HG03521 (cell line): ENCODE measurements around the gene NOTCH4.
"Not testable (repeated sequence)": the region's sequence is repeated elsewhere in the genome, so short reads cannot be mapped to it uniquely, and the experiment has no call there.

ENCODE experiments used
- ATAC-seq: cut with Tn5 transposase; IDR thresholded peaks from one replicate; pipeline ENCODE4 v1.9.1; 2021; ENCODE audit warnings: mild to moderate bottlenecking, moderate library complexity; ENCODE audit not compliant: unreplicated experiment

Gene NOTCH4

DNA sequence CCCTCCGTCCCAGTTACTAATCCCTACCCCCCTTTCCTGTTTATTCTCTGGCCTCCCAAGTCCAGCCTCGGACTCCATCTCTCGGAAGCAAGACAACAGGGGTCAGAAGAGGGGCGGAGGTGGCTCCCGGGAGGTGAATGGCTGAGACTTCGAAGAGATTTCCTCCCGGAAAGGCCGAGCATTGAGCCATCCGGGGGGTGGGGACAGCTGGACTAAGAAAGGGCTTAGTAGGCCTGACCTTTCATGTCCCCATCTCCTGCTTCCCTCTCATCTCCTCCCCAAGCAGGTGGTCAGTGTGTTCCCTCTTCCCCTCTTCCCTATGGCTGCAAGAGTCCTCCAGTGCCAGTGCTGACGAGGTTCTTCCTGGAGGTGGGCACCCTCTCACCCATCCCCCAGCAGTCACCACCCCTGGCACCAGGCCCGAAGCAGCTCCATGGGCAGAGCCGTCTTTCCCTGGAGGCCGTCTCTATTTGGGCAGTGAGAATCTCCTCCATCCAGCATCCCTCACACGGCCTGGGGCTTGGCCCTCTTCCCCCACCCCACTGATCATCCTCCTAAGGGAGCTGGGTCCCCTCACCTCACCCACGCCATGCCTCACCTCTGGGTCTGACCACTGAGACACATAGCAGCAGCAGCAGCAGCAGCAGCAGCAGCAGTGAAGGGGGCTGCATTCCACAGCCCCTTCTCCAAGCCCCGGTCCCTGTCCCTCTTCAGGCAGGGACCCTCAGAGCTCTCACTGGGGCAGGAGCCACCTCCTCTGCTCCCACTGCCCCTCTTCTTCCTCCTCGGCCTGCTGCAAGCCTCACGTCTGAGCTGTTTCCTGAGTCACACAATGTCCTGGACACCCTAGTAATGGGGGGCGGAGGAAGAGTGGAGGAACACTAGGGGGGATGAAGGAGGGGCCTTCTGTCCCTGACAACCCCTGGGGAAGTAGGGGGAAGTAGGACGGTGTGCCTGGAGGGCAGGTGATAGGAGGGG is at the start of gene NOTCH4:
Gene NOTCH4 (minus strand): TSS at position 810 of the 978 bp plus-strand sequence. CDS start 139 bp downstream, at position 671.
- ATAC-seq = no peak

DNA sequence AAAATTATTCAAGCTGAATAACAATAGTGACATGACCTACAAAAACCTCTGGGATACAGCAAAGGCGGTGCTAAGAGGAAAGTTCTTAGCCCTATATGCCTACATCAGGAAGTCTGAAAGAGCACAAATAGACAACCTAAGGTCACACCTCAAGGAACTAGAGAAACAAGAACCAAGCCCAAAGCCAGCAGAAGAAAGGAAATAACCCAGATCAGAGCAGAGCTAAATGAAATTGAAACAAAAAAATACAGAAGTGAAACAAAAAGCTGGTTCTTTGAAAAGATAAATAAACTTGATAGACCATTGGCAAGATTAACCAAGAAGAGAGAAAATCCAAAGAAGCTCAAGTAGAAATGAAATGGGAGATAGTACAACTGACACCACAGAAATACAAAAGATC is 47.6 kb upstream of the NOTCH4 start:
- no peak for ATAC-seq

DNA sequence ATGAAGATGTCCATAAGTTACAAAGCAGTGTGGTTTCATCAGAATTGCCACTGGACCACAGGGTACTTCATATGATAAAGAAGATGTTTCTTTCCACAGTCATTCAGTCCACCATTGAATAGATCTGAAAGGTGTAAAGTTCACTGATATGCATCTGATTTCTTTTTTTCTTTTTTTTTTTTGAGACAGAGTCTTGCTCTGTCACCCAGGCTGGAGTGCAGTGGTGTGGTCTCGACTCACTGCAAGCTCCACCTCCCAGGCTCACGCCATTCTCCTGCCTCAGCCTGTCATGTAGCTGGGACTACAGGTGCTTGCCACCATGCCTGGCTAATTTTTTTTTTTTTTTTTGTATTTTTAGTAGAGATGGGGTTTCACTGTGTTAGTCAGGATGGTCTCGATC is 44.6 kb upstream of the NOTCH4 start:
- ATAC-seq = not testable (repeated sequence)

DNA sequence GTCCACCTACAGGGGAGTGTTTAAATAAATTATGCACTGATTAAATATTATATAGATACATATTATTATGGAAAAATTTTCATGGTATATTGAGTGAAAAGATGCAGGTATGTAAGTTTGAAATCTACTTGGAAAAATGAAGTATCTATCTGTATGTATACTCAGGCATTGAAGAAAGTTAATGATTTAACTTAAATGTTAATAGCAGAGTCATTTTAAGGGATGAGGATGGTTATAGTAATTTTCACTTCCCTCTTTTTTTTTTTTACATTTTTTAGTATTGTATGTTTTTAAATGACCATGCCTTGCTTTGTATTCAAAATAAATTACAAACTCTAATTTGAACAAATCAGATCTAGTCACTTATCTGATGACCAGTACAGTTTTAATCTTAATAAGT is 43.2 kb upstream of the NOTCH4 start:
- no peak for ATAC-seq

DNA sequence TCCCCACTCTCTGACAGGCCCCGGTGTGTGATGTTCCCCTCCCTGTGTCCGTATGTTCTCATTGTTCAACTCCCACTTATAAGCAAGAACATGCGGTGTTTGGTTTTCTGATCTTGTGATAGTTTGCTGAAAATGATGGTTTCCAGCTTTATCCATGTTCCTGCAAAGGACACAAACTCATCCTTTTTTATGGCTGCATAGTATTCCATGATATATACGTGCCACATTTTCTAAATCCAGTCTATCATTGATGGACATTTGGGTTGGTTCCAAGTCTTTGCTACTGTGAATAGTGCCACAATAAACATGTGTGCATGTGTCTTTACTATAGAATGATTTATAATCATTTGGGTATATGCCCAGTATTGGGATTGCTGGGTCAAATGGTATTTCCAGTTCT is 33.4 kb upstream of the NOTCH4 start:
- not testable (repeated sequence) for ATAC-seq

DNA sequence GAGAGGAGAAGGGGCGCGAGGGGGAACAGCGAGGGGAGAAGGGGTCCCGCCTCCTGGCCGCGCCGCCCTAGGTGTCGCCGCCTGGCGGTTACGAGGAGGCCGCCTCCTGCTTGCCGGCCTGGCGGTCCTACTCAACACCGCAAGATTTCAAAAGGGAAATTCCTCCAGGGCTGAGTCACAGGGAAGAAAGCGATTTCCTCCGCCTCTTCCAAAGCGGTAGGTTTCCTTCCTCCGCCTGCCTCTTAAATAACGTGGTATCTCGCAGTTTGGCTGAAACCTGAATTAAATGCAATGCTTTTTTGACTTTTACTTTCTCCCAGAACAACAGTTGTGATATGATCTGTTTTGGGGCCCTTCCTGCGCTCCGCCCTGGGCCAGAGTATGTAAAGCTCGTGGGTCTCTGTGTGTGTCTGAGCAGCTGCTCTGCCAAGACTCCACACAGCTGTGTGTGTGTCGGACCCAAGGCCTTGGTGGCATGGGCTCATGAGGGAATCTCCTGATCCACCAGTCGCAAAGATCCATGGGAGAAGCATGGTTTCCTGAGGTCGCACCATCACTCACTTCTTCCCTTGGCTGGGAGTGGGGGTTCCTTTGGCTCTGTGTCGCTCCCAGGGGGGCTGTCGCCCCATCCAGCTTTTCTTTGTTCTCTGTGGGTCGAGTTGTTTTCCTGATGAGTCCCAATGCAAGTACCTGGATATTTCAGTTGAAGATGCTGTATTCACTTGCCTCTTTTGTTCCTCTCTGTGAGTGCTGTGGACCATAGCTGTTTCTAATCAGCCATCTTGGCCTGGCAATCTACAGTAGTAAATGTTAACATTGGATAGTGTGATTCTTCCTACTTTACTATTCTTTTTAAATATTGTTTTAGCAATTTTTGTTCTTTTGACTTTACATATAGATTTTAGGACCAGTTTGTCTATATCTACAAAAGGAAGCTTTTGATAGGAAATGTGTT is 31.6 kb upstream of the NOTCH4 start:
- no peak for ATAC-seq

DNA sequence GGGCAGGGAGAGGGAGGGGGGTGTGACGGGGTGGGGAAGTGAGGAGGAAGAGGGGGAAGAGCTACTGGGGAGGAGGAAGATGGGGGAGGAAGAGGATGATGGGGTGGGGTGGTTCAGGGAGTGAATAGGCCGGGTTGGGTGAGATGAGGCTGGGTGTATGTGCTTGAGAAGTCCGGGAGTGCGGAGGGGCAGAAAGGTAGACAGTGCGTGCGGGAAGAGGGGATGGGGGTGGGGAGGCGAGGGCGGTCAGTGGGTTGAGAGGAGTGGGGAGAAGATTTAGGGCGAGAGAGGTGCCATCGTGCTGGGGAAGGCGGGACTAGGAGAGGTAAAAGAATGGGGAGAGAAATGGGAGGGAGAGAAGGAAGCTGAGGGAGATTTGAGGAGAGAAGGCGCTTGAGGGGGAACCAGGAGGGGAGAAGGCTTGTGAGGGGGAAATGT is 30.9 kb upstream of the NOTCH4 start:
- ATAC-seq = no peak

DNA sequence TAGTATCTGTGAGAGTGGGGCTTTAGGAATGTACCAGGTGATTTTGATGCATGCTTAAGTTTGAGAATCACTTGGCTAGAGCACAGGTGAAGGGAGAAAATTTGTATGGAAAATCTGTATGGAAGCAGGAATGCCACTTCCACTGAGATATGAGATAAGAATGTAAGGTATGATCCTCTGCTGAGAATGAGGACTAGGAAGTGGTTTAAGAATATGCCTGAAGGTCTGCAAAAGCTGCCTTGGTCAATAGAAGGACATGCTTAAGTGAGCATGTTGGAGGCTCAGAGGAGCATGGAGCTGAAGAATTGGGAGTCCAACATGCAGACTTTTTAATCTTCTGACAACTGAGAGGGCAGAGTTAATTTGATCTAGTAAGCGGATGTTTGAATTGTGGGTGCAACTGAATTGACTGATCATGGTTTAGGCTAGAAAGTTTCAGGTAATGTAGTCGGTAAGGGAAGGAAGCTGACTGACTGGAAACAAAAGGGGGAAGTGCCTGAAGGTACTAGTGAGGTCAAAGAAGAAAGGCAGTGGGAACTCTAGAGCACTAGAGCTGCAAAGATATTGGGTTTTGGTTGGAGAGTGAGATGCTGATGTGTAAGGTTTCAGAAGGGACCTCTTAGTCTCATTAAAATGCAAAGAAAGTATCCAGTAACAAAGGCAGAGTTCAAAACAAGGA is 28.6 kb upstream of the NOTCH4 start:
- no peak for ATAC-seq

DNA sequence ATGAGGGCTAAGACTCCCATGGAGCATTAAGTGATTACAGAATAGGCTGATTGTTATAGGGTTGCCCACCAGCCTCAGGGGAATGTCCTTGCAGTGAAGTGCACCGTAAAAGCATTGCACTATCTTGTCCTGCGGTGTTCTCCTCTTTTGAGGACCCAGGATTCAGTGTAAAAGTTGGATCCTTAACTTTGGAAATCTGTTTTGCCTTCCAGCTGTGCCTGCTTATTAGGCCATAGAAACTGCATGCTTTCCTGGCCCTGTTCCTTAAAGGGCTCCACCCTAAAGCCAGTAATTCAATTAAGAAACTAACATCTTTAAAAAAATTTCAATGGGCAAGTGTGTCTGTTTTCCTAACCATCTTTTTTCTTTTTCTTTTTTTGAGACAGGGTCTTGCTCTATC is 25.4 kb upstream of the NOTCH4 start:
- ATAC-seq = no peak

DNA sequence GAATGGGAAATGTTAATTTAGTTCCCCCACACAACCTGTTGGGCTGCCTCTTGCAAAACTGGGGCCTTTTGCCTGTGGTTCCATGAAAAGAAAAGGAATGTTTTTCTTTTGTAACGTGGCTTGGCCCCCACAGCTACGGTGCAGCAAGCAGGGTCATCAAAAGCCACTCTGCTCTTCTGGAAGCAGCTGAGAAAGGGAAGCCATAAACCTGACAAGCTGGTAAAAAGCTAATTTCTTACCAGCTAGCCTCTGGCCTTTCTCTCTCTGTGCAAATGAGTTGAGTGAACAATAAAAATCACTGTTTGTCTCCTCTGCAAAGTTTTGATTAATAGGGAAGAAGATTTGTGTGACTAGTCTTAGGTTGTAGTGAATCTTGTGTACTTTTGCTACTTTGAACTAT is 23.5 kb upstream of the NOTCH4 start:
- no peak for ATAC-seq

DNA sequence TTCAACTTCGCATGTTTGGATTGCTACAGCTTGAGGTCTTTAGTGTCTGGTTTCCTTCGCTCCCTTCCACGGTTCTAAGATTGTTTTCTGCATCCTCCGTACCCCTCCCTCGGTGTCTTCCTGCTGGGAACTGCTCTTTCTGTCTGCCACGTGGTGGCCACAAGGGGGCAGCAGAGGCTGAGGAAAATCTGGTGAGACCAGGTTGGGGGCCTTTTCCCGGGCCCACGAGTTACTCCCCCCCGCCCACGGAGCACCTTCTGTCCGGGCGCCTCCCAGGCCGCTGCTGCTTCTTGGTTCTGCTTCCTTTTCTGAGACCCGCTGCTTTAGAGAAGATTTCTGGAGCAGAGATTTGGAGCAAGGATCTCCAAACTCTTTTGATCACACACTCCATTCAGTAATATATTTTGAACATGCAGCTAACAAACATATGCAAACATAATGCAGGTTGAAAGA is 21.1 kb upstream of the NOTCH4 start:
- no peak for ATAC-seq

DNA sequence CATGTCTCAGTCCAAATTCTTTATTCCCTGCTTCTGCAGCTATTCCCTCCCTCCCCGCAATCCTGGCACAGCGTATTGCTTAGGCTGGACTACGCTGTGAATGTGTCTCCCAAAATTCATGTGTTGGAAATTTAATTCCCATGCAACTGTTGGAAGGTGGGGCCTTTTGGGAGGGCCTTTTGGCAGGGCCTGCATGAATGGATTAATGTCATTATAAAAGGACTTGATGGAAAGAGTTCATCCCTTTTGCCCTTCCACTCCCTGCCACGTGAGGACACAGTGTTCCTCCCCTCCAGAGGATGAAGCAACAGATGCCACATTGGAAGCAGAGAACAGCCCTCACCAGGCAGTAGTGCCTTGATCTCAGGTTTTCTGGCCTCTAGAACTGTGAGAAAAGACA is 20.4 kb upstream of the NOTCH4 start:
- no peak for ATAC-seq

DNA sequence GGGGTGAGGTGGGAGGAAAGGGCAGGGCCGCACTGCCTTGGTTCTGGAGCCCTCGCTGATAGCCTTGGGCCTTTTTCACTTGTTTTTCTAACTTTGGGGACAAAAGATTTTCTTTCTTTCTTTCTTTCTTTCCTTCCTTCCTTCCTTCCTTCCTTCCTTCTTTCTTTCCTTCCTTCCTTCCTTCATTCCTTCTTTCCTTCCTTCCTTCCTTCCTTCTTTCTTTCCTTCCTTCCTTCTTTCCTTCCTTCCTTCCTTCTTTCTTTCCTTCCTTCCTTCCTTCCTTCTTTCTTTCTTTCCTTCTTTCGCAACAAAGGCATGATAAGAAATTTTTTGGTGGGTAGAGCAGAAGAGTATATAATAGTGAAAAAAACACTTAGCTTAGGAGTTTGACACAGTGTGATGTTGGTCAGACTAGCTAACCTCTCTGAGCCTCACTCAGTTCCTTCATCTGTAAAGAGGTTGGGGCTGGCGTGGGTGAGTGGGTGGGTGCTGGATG is 18.5 kb upstream of the NOTCH4 start:
- not testable (repeated sequence) for ATAC-seq

DNA sequence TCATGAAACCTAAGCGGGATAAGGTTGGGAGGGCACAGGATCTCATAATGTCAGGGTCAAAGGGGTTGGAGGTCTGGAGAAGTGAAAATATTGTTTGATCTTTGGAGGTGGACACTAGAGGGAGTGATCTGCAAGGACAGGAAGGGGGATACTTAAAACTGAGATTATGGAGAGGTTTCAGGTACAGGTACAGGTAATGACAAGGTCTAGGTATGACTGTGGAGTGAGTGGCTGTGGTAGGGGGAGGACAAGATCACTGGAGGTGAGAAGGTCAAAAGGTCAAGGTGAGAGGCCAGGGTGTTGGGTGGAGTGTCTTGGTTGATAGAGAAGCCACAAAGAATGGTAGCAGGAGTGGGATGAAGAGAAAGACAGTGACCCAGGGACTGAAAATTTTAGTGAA is 16.8 kb upstream of the NOTCH4 start:
- ATAC-seq = no peak

DNA sequence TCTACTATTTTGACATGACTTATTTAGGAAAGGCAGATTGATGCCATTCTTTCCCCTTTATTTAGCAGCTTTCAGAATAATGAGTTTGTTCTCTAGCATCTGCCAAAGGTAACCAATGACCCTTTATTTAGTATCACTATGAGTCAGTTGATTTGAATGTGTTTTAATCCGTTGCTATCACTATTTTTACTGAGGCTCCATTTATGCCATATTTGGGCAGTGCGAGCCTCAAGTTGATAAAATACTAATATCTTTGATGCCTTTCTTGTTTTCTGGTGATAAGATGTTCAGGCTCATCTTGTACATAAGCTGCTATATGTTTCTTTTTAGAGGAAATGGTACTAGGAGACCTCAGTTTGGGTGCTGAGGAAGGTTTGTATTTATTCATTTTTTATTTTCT is 15.6 kb upstream of the NOTCH4 start:
- no peak for ATAC-seq

DNA sequence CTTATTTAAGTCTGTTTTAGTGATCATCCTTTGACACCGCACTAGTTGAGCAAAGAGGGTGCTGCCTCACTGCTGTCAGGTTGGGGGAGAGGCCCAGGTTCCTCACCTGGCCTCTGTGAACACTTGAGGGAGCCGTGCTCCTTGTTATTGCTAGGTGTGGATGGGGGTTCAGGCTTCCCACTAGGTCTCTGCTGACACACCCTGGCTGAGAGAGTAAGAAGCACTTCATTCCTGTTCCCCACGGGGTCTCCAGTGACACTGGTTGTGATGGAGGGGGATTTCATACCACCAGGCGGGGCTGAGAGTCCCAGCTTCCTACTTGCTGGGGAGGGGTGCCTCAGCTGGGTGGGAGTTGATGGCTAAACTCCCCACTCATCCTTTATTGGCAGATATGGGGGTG is 11.1 kb upstream of the NOTCH4 start:
- ATAC-seq = no peak

DNA sequence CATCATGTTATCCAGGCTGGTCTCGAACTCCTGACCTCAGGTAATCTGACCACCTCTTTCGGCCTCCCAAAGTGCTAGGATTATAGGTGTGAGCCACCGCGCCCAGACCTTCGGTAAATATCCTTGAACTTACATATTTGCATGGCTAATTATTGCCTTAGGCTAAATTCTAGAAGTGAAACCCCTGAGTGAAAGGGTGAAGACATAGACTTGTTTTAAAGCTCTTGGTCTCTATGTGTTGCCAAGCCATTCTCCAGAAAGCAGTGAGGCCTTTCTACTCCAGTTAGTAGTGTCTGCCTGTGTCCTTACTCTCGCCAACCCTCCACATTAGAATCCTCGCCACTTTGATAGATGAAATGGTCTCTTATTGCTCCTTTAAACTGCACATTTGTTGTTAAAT is 2.6 kb upstream of the NOTCH4 start:
- ATAC-seq = no peak

DNA sequence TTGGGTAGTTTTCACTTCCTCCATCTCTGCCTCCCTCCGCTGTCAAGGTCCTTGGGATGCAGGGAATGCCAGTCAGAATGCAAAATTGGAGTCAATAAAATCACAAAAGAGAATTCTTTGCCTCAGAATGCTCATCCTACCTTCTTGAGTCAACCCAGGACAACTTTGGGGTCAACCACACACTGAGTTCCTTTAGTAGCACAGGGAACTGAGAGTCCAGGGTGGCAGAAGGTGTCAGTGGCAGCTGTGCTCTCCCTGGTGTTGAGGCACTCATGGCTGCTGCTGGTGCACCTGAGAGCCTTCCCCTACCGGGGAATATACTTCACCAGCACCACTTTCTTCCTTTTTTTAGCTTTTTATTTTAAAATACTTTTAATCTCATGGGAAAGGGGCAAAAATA is 829 bp upstream of the NOTCH4 start:
- ATAC-seq = no peak

DNA sequence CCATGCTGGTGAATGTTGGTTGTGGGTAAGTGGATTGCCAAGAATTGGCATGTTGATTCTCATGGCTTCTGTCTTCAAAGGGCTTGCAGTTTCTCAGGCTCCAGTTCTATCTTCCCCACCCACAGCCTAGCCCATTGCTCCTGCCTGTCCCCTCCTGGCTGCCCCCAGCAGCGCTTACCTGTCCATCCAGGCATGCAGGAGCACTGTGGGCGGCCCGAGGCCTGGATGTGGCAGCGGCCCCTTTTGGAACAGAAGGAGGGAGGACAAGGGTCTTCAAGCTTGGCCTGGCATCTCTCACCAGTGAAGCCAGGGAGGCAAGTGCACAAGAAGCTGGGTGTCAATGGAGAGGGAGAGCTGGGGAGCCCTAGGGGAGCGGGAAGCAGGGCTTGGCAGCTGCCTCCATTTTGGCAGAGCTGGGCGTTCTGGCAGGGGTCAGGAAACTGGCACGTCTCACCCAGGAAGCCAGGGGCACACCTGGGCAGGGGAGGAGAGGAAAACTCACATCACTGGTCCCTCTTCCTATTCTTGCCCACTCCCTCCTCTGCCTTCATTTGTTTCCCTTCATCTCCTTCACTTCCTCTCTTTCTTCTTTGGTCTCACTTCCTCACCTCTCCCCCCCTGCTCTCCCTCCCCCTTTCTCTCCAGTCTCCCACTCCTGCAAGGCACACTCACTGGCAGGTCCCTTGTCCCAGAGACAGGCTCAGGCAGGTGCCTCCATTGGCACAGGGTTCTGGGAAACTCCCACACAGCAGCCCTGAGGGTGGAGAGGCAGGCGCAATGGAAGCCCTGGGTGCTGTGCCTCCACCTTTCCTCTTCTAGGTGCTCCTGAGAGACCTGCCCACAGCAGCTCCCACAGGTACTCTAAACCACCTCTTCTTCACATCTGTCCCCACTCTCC is 1.3 kb downstream of the NOTCH4 start:
- no peak for ATAC-seq

DNA sequence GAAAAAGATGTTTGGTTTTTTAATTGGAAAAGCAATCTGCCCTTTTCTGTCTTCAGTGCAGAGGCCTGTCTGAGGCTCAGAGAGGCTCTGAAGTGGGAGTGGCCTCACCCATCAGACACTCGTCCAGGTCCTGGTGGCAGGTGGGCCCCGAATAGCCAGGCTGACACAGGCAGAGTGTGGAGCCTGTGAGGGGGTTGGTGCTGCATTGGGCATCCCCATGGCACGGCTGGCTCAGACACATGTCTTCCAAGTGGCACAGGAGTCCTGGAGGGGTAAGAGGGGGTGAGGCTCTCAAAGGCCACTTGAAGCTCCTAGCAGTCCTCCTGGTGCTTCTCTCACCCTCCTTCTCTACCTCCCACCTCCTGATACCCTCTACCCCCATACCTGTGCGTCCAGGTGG is 3.8 kb downstream of the NOTCH4 start:
- no peak for ATAC-seq
